Fibroblast of lung (primary cell): ENCODE results near the gene STPG3. TPM values are rescaled to one million over a fixed set of nuclear protein-coding genes. Genes with fewer than 3 reads are reported as not detected.

Experiments used
- DNase-seq, 2 donors: peaks; one replicate each; pipeline versions ENCODE4 v3.0.0 to v3.0.0-alpha.2; 2010; ENCODE audit warnings: low read depth in 2 of 2
- H2AFZ ChIP-seq: 2 replicates; pipeline ENCODE4 v1.5.1; 2012; ENCODE audit warnings: low read length, control low read depth, inconsistent platforms
- H3K27ac ChIP-seq: 2 replicates; pipeline ENCODE4 v1.5.1; 2011; ENCODE audit warnings: low read length, control low read depth; ENCODE audit not compliant: insufficient read depth
- H3K27me3 ChIP-seq: 2 replicates; pipeline ENCODE4 v1.5.1; 2011; ENCODE audit warnings: mild to moderate bottlenecking, low read length; ENCODE audit not compliant: control insufficient read depth, insufficient read depth
- H3K36me3 ChIP-seq: 2 replicates; pipeline ENCODE4 v1.5.1; 2011; ENCODE audit warnings: low read length; ENCODE audit not compliant: control insufficient read depth, insufficient read depth
- H3K4me1 ChIP-seq: 2 replicates; pipeline ENCODE4 v1.5.1; 2011; ENCODE audit warnings: low read length; ENCODE audit not compliant: control insufficient read depth, insufficient read depth; ENCODE audit errors: extremely low read depth
- H3K4me2 ChIP-seq: 2 replicates; pipeline ENCODE4 v1.5.1; 2011; ENCODE audit warnings: low read length, control low read depth; ENCODE audit not compliant: insufficient read depth; ENCODE audit errors: extremely low read depth
- H3K4me3 ChIP-seq, 4 experiments: fragments of 200-600 bp in 1 of 4; sonication (generic) in 1 of 4; replicated peaks in 1 of 4; 2 replicates each; pipeline ENCODE4 v1.5.1; 2011 to 2016; ENCODE audit warnings: low read length in 4 of 4, low read depth in 3 of 4, mild to moderate bottlenecking in 3 of 4, control low read depth in 2 of 4, inconsistent platforms in 1 of 4, mixed read lengths in 1 of 4; ENCODE audit not compliant: insufficient read depth in 1 of 4; ENCODE audit errors: control extremely low read depth in 1 of 4
- H3K79me2 ChIP-seq: 2 replicates; pipeline ENCODE4 v1.5.1; 2012; ENCODE audit warnings: mild to moderate bottlenecking, low read length, inconsistent platforms; ENCODE audit not compliant: control insufficient read depth, insufficient read depth
- H3K9ac ChIP-seq: 2 replicates; pipeline ENCODE4 v1.5.1; 2011; ENCODE audit warnings: mild to moderate bottlenecking, low read length, control low read depth; ENCODE audit not compliant: insufficient read depth
- H3K9me3 ChIP-seq: 2 replicates; pipeline ENCODE4 v1.5.1; 2012; ENCODE audit warnings: low read depth, low read length; ENCODE audit not compliant: control insufficient read depth, insufficient read depth
- H4K20me1 ChIP-seq: 2 replicates; pipeline ENCODE4 v1.5.1; 2011; ENCODE audit warnings: low read length; ENCODE audit not compliant: control insufficient read depth, insufficient read depth; ENCODE audit errors: extremely low read depth
- CTCF ChIP-seq, 2 donors: IDR thresholded peaks in 1 of 2; conservative IDR thresholded peaks in 1 of 2; 1 replicate in 1 of 2; 2 replicates in 1 of 2; pipeline ENCODE4 v1.5.1; 2011 to 2012; ENCODE audit warnings: low read length in 2 of 2, control low read depth in 1 of 2, inconsistent platforms in 1 of 2, low read depth in 1 of 2, mild to moderate bottlenecking in 1 of 2
- EZH2 ChIP-seq: IDR thresholded peaks from 2 replicates; pipeline ENCODE4 v1.5.1; 2012; ENCODE audit warnings: low read length, control low read depth, mild to moderate bottlenecking; ENCODE audit errors: missing control alignments
- polyA minus RNA-seq: library from RNA; depleted of rRNA, polyadenylated mRNA; stranded (reverse); fragments of >200 nt; gene quantifications from 2 replicates; pipeline ENCODE4 v1.2.3, GENCODE V29; 2011; ENCODE audit warnings: low replicate concordance
- polyA plus RNA-seq, 2 donors: library from polyadenylated mRNA; depleted of rRNA in 1 of 2; stranded (reverse) in 1 of 2; unstranded in 1 of 2; fragments of >200 nt; gene quantifications; 2 replicates each; pipeline ENCODE4 v1.2.1, GENCODE V29; 2011 to 2012; ENCODE audit warnings: missing spikeins in 1 of 2
- total RNA-seq: library from RNA; depleted of rRNA; stranded (reverse); fragments of >200 nt; gene quantifications from 2 replicates; pipeline ENCODE4 v1.2.1, GENCODE V29; 2014

STPG3 gene
- total RNA-seq (not detected in 2 replicates), polyA plus RNA-seq (not detected in 2 replicates), polyA minus RNA-seq (not detected in 2 replicates)
- not detected in 2 replicates for polyA plus RNA-seq (2012)

DNA sequence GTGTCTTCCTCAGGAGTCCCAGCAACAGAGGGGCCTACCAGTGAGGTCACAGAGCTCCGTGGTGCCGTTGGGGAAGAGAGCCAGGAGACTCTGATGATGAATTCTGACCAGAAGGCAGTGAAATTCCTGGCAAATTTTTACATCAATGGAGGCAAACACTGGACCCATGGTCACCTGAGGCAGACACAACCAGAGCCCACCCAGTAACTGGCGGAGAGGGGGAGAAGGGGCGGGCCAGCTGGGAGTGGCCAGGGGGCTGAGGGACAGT is at the start of gene STPG3:
Gene STPG3, plus strand, starts transcription at position 93 of the 268 bp plus-strand sequence. Its CDS starts 1 bp downstream, at position 94.
- no peaks in the 10 kb centered on the region for H4K20me1 ChIP-seq
- no peak within 1 kb of the TSS for H3K27ac ChIP-seq
- no peak within 1 kb of the TSS for H3K4me3 ChIP-seq
- H3K36me3 ChIP-seq, result no peaks in the 10 kb centered on the region
- no peaks in the 10 kb centered on the region for H3K27me3 ChIP-seq
- no peak for DNase-seq
- no peak within 1 kb of the TSS for H3K4me2 ChIP-seq
- TF ChIP-seq EZH2 (no peak), CTCF (conservative IDR thresholded peaks at IDR 0.05 in 1 of 2, IDR thresholded peaks at IDR 0.05 in 1 of 2; ENCODE audit: low read depth in 1 of 2, low read length in 2 of 2) (no peak)
- H3K9ac ChIP-seq, result no peak within 1 kb of the TSS
- H2AFZ ChIP-seq, result no peak within 1 kb of the TSS
- H3K79me2 ChIP-seq, result peaks cover 8% of the 10 kb centered on the region
- H3K4me1 ChIP-seq, result peaks cover 2% of the 10 kb centered on the region
- H3K9me3 ChIP-seq, result no peaks in the 10 kb centered on the region

GRCh38 chr9:137202966-137203365 is 48.1 kb upstream of the STPG3 start:
- Histone ChIP-seq H4K20me1 (no peaks in the 10 kb centered on the region), H3K9me3 (no peaks in the 10 kb centered on the region), H3K27ac (no peak overlapping the region), H3K9ac (no peak overlapping the region), H3K4me3 (no peak overlapping the region), H3K4me2 (no peak overlapping the region), H3K36me3 (no peaks in the 10 kb centered on the region), H3K4me1 (peaks cover 21% of the 10 kb centered on the region), H3K79me2 (peaks cover 48% of the 10 kb centered on the region), H3K27me3 (no peaks in the 10 kb centered on the region), H2AFZ (no peak overlapping the region)
- TF ChIP-seq CTCF (conservative IDR thresholded peaks at IDR 0.05 in 1 of 2, IDR thresholded peaks at IDR 0.05 in 1 of 2; ENCODE audit: low read depth in 1 of 2, low read length in 2 of 2) (no peak), EZH2 (no peak)
- no peak for DNase-seq

- peaks cover 48% of the 10 kb centered on the region for H3K79me2 ChIP-seq
Observed at GRCh38 chr9:137204731-137205125, 46.4 kb upstream of the STPG3 start.

More at GRCh38 chr9:137204731-137205125, 46.4 kb upstream of the STPG3 start:
- TF ChIP-seq EZH2, result no peak
- TF ChIP-seq CTCF (conservative IDR thresholded peaks at IDR 0.05 in 1 of 2, IDR thresholded peaks at IDR 0.05 in 1 of 2; ENCODE audit: low read depth in 1 of 2, low read length in 2 of 2), result no peak
- no peak for DNase-seq
- Histone ChIP-seq H3K27me3 (no peaks in the 10 kb centered on the region), H3K9me3 (no peaks in the 10 kb centered on the region), H3K36me3 (no peaks in the 10 kb centered on the region), H3K27ac (peak overlapping the region; percentile 82), H3K4me1 (peaks cover 20% of the 10 kb centered on the region), H3K4me2 (peak overlapping the region; percentile 89), H3K4me3 (peak overlapping the region; percentile 84 to 99 (median 97)), H4K20me1 (no peaks in the 10 kb centered on the region), H2AFZ (peak overlapping the region; percentile 71), H3K9ac (peak overlapping the region; percentile 93)
